Measurements from ENCODE around the gene CALD1.

GRCh38 chr7:134897936-134898335, 118.5 kb downstream of the CALD1 start:
- TF ChIP-seq, protein P1, sequence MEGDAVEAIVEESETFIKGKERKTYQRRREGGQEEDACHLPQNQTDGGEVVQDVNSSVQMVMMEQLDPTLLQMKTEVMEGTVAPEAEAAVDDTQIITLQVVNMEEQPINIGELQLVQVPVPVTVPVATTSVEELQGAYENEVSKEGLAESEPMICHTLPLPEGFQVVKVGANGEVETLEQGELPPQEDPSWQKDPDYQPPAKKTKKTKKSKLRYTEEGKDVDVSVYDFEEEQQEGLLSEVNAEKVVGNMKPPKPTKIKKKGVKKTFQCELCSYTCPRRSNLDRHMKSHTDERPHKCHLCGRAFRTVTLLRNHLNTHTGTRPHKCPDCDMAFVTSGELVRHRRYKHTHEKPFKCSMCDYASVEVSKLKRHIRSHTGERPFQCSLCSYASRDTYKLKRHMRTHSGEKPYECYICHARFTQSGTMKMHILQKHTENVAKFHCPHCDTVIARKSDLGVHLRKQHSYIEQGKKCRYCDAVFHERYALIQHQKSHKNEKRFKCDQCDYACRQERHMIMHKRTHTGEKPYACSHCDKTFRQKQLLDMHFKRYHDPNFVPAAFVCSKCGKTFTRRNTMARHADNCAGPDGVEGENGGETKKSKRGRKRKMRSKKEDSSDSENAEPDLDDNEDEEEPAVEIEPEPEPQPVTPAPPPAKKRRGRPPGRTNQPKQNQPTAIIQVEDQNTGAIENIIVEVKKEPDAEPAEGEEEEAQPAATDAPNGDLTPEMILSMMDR (conservative IDR thresholded peaks at IDR 0.05; ENCODE audit: low read length), result no peak
- no peak for TF ChIP-seq EZH2phosphoT487 (IDR thresholded peaks at IDR 0.05; ENCODE audit: borderline replicate concordance)

All from Loucy (cell line).